ENCODE measurements around the gene VASH1.

- TF ChIP-seq GATA3 (IDR thresholded peaks at IDR 0.05; ENCODE audit: low read depth, low read length) (no peak), GATA2 (IDR thresholded peaks at IDR 0.05; ENCODE audit: low read depth, low read length) (no peak)
Measured at GRCh38 chr14:76773188-76773885, 12.1 kb downstream of the VASH1 start.
